ENCODE results near the gene CAMTA1. TPM values are rescaled to one million over a fixed set of nuclear protein-coding genes. Genes with fewer than 3 reads are reported as not detected.

The CAMTA1 gene
- total and polyA plus RNA-seq, 4 donors: 78.7 to 438 (median 173) TPM

DNA sequence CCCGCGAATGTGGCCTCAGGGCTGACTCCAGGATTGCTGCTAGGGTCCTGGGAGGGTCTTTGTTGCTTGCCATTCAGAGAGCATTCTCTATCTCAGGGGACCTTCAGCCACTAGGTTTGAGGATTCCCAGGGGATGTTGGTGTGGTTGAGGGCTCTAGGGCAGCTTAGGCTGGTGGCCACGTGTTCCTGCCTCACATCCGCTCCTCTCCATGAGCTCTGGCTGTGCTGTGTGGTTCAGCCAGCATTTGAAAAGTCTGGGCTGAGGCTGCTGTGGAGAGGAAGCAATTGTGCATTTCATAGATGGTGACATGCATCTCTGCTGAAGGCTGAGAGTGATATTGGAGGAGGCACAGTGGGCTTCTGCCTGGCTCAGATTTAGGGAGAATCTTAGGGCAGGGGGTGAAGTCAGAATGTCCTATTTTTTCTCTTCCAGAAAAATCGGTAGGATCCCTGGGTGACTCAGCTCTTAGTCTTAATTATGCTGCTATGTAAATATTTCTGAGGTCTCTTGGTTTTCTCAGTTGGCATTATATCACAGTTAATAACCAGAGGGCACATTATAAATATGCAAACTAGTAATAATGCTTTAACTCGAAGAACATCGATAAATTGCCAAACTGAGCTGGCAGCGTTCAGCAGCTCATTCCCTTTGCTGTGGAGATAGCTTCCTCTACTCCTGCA, 182.3 kb downstream of the CAMTA1 start:
- Histone ChIP-seq H3K36me3 (ENCODE audit: control insufficient read depth in 1 of 2, insufficient read depth in 2 of 2, low read length in 1 of 2) (no peaks in the 10 kb centered on the region), H3K4me3 (ENCODE audit: low read length in 2 of 2) (no peak overlapping the region), H3K9me3 (ENCODE audit: control insufficient read depth, low read length) (no peaks in the 10 kb centered on the region), H3K4me1 (ENCODE audit: control insufficient read depth in 1 of 2, insufficient read depth in 2 of 2, low read length in 2 of 2) (no peaks in the 10 kb centered on the region), H3K27me3 (ENCODE audit: control insufficient read depth in 1 of 2, insufficient read depth in 2 of 2, low read length in 1 of 2) (no peaks in the 10 kb centered on the region), H3K27ac (ENCODE audit: low read depth in 1 of 2, low read length in 2 of 2) (no peak overlapping the region)
- ATAC-seq (ENCODE audit: low FRiP score) (no peak), DNase-seq (no peak)
- WGBS, 2 donors: 66 to 69% methylated on average over 8 of the region's 8 CpGs
- intact Hi-C loops (cut with DNase I): no loop called here

- Histone ChIP-seq H3K27ac (ENCODE audit: low read depth in 1 of 2, low read length in 2 of 2) (no peak overlapping the region), H3K4me1 (ENCODE audit: control insufficient read depth in 1 of 2, insufficient read depth in 2 of 2, low read length in 2 of 2) (no peaks in the 10 kb centered on the region), H3K27me3 (ENCODE audit: control insufficient read depth in 1 of 2, insufficient read depth in 2 of 2, low read length in 1 of 2) (no peaks in the 10 kb centered on the region), H3K36me3 (ENCODE audit: control insufficient read depth in 1 of 2, insufficient read depth in 2 of 2, low read length in 1 of 2) (no peaks in the 10 kb centered on the region), H3K9me3 (ENCODE audit: control insufficient read depth, low read length) (no peaks in the 10 kb centered on the region), H3K4me3 (ENCODE audit: low read length in 2 of 2) (no peak overlapping the region)
- 82 to 84% methylated on average over 13 of the region's 13 CpGs for WGBS, 2 donors
- intact Hi-C loops (cut with DNase I): no loop called here
- ATAC-seq (ENCODE audit: low FRiP score): no peak
- peak in 1 of 2 donors; percentile 42 for DNase-seq
These were observed 183.9 kb downstream of the CAMTA1 start for GRCh38 chr1:6969106-6969505.

GRCh38 chr1:6969762-6970161, 184.5 kb downstream of the CAMTA1 start:
- no peak for ATAC-seq (ENCODE audit: low FRiP score)
- H3K27me3 ChIP-seq (ENCODE audit: control insufficient read depth in 1 of 2, insufficient read depth in 2 of 2, low read length in 1 of 2): no peaks in the 10 kb centered on the region
- no peaks in the 10 kb centered on the region for H3K4me1 ChIP-seq (ENCODE audit: control insufficient read depth in 1 of 2, insufficient read depth in 2 of 2, low read length in 2 of 2)
- H3K27ac ChIP-seq (ENCODE audit: low read depth in 1 of 2, low read length in 2 of 2): no peak overlapping the region
- H3K4me3 ChIP-seq (ENCODE audit: low read length in 2 of 2): no peak overlapping the region
- intact Hi-C loops (cut with DNase I): no loop called here
- DNase-seq: no peak
- no peaks in the 10 kb centered on the region for H3K36me3 ChIP-seq (ENCODE audit: control insufficient read depth in 1 of 2, insufficient read depth in 2 of 2, low read length in 1 of 2)
- no peaks in the 10 kb centered on the region for H3K9me3 ChIP-seq (ENCODE audit: control insufficient read depth, low read length)
- WGBS, 2 donors: 85 to 93% methylated on average over 2 of the region's 2 CpGs

GRCh38 chr1:6970221-6970620, 185.0 kb downstream of the CAMTA1 start:
- ATAC-seq (ENCODE audit: low FRiP score) (no peak), DNase-seq (peak in 1 of 2 donors; percentile 63)
- WGBS, 2 donors: 96 to 97% methylated on average over 11 of the region's 11 CpGs
- H3K27ac ChIP-seq (ENCODE audit: low read depth in 1 of 2, low read length in 2 of 2): no peak overlapping the region
- H3K4me1 ChIP-seq (ENCODE audit: control insufficient read depth in 1 of 2, insufficient read depth in 2 of 2, low read length in 2 of 2): no peaks in the 10 kb centered on the region
- no peaks in the 10 kb centered on the region for H3K36me3 ChIP-seq (ENCODE audit: control insufficient read depth in 1 of 2, insufficient read depth in 2 of 2, low read length in 1 of 2)
- no peaks in the 10 kb centered on the region for H3K9me3 ChIP-seq (ENCODE audit: control insufficient read depth, low read length)
- intact Hi-C loops (cut with DNase I): no loop called here
- no peak overlapping the region for H3K4me3 ChIP-seq (ENCODE audit: low read length in 2 of 2)
- H3K27me3 ChIP-seq (ENCODE audit: control insufficient read depth in 1 of 2, insufficient read depth in 2 of 2, low read length in 1 of 2): no peaks in the 10 kb centered on the region

- ATAC-seq (ENCODE audit: low FRiP score) (no peak), DNase-seq (no peak)
- Histone ChIP-seq H3K4me3 (ENCODE audit: low read length in 2 of 2) (no peak overlapping the region), H3K27ac (ENCODE audit: low read depth in 1 of 2, low read length in 2 of 2) (no peak overlapping the region), H3K27me3 (ENCODE audit: control insufficient read depth in 1 of 2, insufficient read depth in 2 of 2, low read length in 1 of 2) (no peaks in the 10 kb centered on the region), H3K36me3 (ENCODE audit: control insufficient read depth in 1 of 2, insufficient read depth in 2 of 2, low read length in 1 of 2) (no peaks in the 10 kb centered on the region), H3K4me1 (ENCODE audit: control insufficient read depth in 1 of 2, insufficient read depth in 2 of 2, low read length in 2 of 2) (no peaks in the 10 kb centered on the region), H3K9me3 (ENCODE audit: control insufficient read depth, low read length) (no peaks in the 10 kb centered on the region)
- 69 to 74% methylated on average over 9 of the region's 9 CpGs for WGBS, 2 donors
- intact Hi-C loops (cut with DNase I): no loop called here
These were observed 185.8 kb downstream of the CAMTA1 start for GRCh38 chr1:6971048-6971447.

- H3K27ac ChIP-seq (ENCODE audit: low read depth in 1 of 2, low read length in 2 of 2): no peak overlapping the region
- intact Hi-C loops (cut with DNase I): no loop called here
- H3K27me3 ChIP-seq (ENCODE audit: control insufficient read depth in 1 of 2, insufficient read depth in 2 of 2, low read length in 1 of 2): no peaks in the 10 kb centered on the region
- no peaks in the 10 kb centered on the region for H3K36me3 ChIP-seq (ENCODE audit: control insufficient read depth in 1 of 2, insufficient read depth in 2 of 2, low read length in 1 of 2)
- H3K9me3 ChIP-seq (ENCODE audit: control insufficient read depth, low read length): no peaks in the 10 kb centered on the region
- peak in 1 of 2 donors; percentile 21 for DNase-seq
- H3K4me3 ChIP-seq (ENCODE audit: low read length in 2 of 2): no peak overlapping the region
- 93% methylated on average over 11 of the region's 11 CpGs for WGBS, 2 donors
- no peaks in the 10 kb centered on the region for H3K4me1 ChIP-seq (ENCODE audit: control insufficient read depth in 1 of 2, insufficient read depth in 2 of 2, low read length in 2 of 2)
- no peak for ATAC-seq (ENCODE audit: low FRiP score)
These were observed 186.4 kb downstream of the CAMTA1 start for GRCh38 chr1:6971699-6972098.

DNA sequence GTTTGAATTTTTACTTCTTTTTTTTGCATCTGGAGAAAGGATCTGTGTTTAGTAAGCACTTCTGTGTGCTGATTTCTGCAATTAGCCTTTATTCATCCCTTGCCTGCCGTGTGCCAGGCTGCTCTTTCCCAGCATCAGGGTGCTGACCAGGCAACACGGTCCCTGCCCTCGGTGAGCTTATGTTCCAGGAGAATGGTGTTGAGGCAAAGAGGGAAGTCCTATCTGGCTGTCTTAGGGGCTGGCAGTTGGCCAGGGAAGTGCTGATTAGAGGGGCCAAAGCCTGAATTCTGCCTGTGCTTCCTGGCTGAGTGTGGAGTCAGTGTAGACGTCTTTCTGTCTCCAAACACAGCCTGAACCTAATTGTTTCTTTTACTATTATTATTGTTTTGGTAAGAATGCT, 187.1 kb downstream of the CAMTA1 start:
- DNase-seq (peak in 1 of 2 donors; percentile 64), ATAC-seq (ENCODE audit: low FRiP score) (no peak)
- H3K27me3 ChIP-seq (ENCODE audit: control insufficient read depth in 1 of 2, insufficient read depth in 2 of 2, low read length in 1 of 2): no peaks in the 10 kb centered on the region
- no peaks in the 10 kb centered on the region for H3K9me3 ChIP-seq (ENCODE audit: control insufficient read depth, low read length)
- no peaks in the 10 kb centered on the region for H3K4me1 ChIP-seq (ENCODE audit: control insufficient read depth in 1 of 2, insufficient read depth in 2 of 2, low read length in 2 of 2)
- H3K4me3 ChIP-seq (ENCODE audit: low read length in 2 of 2): no peak overlapping the region
- no peak overlapping the region for H3K27ac ChIP-seq (ENCODE audit: low read depth in 1 of 2, low read length in 2 of 2)
- no peaks in the 10 kb centered on the region for H3K36me3 ChIP-seq (ENCODE audit: control insufficient read depth in 1 of 2, insufficient read depth in 2 of 2, low read length in 1 of 2)
- intact Hi-C loops (cut with DNase I): no loop called here
- WGBS, 2 donors: 61 to 71% methylated on average over 4 of the region's 4 CpGs

GRCh38 chr1:6975331-6976043, 190.2 kb downstream of the CAMTA1 start:
- H3K4me3 ChIP-seq (ENCODE audit: low read length in 2 of 2): no peak overlapping the region
- H3K9me3 ChIP-seq (ENCODE audit: control insufficient read depth, low read length): no peaks in the 10 kb centered on the region
- no peak for ATAC-seq (ENCODE audit: low FRiP score)
- DNase-seq: peak; percentile 8 to 16
- 87 to 88% methylated on average over 16 of the region's 16 CpGs for WGBS, 2 donors
- H3K27ac ChIP-seq (ENCODE audit: low read depth in 1 of 2, low read length in 2 of 2): no peak overlapping the region
- H3K36me3 ChIP-seq (ENCODE audit: control insufficient read depth in 1 of 2, insufficient read depth in 2 of 2, low read length in 1 of 2): no peaks in the 10 kb centered on the region
- H3K4me1 ChIP-seq (ENCODE audit: control insufficient read depth in 1 of 2, insufficient read depth in 2 of 2, low read length in 2 of 2): no peaks in the 10 kb centered on the region
- intact Hi-C loops (cut with DNase I): no loop called here
- no peaks in the 10 kb centered on the region for H3K27me3 ChIP-seq (ENCODE audit: control insufficient read depth in 1 of 2, insufficient read depth in 2 of 2, low read length in 1 of 2)

DNA sequence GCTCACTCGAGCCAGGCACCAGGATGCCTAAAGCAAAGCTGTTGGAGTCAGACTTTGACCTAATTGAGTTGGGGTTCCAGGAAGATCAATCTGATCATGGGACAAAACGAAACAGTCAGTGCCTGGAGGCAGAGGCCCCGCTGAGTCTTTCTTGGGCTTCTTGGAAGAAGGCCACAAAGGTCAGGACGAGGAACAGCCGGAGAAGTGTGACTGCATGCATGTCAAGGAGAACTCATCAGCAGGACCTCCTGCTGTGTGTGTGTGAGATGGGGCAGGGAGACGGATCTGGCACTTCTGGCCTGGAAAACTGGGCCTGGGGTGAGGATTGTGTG, 190.8 kb downstream of the CAMTA1 start:
- intact Hi-C loops (cut with DNase I): no loop called here
- Histone ChIP-seq H3K4me1 (ENCODE audit: control insufficient read depth in 1 of 2, insufficient read depth in 2 of 2, low read length in 2 of 2) (no peaks in the 10 kb centered on the region), H3K9me3 (ENCODE audit: control insufficient read depth, low read length) (no peaks in the 10 kb centered on the region), H3K36me3 (ENCODE audit: control insufficient read depth in 1 of 2, insufficient read depth in 2 of 2, low read length in 1 of 2) (no peaks in the 10 kb centered on the region), H3K27me3 (ENCODE audit: control insufficient read depth in 1 of 2, insufficient read depth in 2 of 2, low read length in 1 of 2) (no peaks in the 10 kb centered on the region), H3K4me3 (ENCODE audit: low read length in 2 of 2) (no peak overlapping the region), H3K27ac (ENCODE audit: low read depth in 1 of 2, low read length in 2 of 2) (no peak overlapping the region)
- ATAC-seq (ENCODE audit: low FRiP score) (no peak), DNase-seq (peak in 1 of 2 donors; percentile 5)
- 77 to 83% methylated on average over 6 of the region's 6 CpGs for WGBS, 2 donors
